RWPE2 (cell line): ENCODE measurements around the gene PRKCD.

Experiments
- ATAC-seq: fragments of 200-7000 bp; cut with Tn5 transposase; 3 replicates; pipeline ENCODE4 v1.9.1; 2021; ENCODE audit warnings: low read depth
- DNase-seq: peaks from one replicate; pipeline ENCODE4 v3.0.0-alpha.2; 2020; ENCODE audit warnings: low spot score
- H3K27ac ChIP-seq: fragments of 450-650 bp; 2 replicates; pipeline ENCODE4 v1.5.1; 2017; ENCODE audit warnings: mild to moderate bottlenecking; ENCODE audit not compliant: poor library complexity, severe bottlenecking
- H3K27me3 ChIP-seq: fragments of 250-450 bp; sonication (Bioruptor Pico); 2 replicates; pipeline ENCODE4 v1.5.1; 2021; ENCODE audit warnings: mild to moderate bottlenecking, moderate library complexity; ENCODE audit not compliant: insufficient read depth, poor library complexity, severe bottlenecking
- H3K36me3 ChIP-seq: fragments of 250-450 bp; sonication (Bioruptor Pico); 2 replicates; pipeline ENCODE4 v1.5.1; 2020; ENCODE audit warnings: low read depth, mild to moderate bottlenecking, moderate library complexity
- H3K4me1 ChIP-seq: fragments of 250-450 bp; sonication (Bioruptor Pico); 2 replicates; pipeline ENCODE4 v1.5.1; 2021; ENCODE audit warnings: mild to moderate bottlenecking, moderate library complexity; ENCODE audit not compliant: insufficient read depth, poor library complexity, severe bottlenecking
- H3K4me3 ChIP-seq: fragments of 250-450 bp; sonication (Bioruptor Pico); 2 replicates; pipeline ENCODE4 v1.5.1; 2021; ENCODE audit warnings: mild to moderate bottlenecking, moderate library complexity; ENCODE audit not compliant: severe bottlenecking
- H3K9me3 ChIP-seq: fragments of 250-450 bp; sonication (Bioruptor Pico); 2 replicates; pipeline ENCODE4 v1.5.1; 2021; ENCODE audit warnings: mild to moderate bottlenecking, moderate library complexity; ENCODE audit not compliant: severe bottlenecking
- CTCF ChIP-seq: fragments of 450-650 bp; IDR thresholded peaks from one replicate; pipeline ENCODE4 v1.5.1; 2017; ENCODE audit warnings: mild to moderate bottlenecking, moderate library complexity; ENCODE audit not compliant: poor library complexity, severe bottlenecking

PRKCD gene

GRCh38 chr3:53159156-53160060 lies 1.6 kb upstream of the PRKCD start:
- no peak overlapping the region for H3K27ac ChIP-seq
- H3K4me1 ChIP-seq, result peaks cover 31% of the 10 kb centered on the region
- ATAC-seq (no peak), DNase-seq (no peak)
- no peaks in the 10 kb centered on the region for H3K27me3 ChIP-seq
- no peak overlapping the region for H3K4me3 ChIP-seq
- H3K36me3 ChIP-seq, result no peaks in the 10 kb centered on the region
- no peak for TF ChIP-seq CTCF
- no peaks in the 10 kb centered on the region for H3K9me3 ChIP-seq

GRCh38 chr3:53160061-53160659 lies 849 bp upstream of the PRKCD start:
- no peaks in the 10 kb centered on the region for H3K27me3 ChIP-seq
- H3K9me3 ChIP-seq, result no peaks in the 10 kb centered on the region
- peak overlapping the region; percentile 31 for H3K27ac ChIP-seq
- H3K4me3 ChIP-seq, result peak overlapping the region; percentile 99
- TF ChIP-seq CTCF, result no peak
- no peak for ATAC-seq
- DNase-seq, result no peak
- peaks cover 23% of the 10 kb centered on the region for H3K4me1 ChIP-seq
- H3K36me3 ChIP-seq, result no peaks in the 10 kb centered on the region

GRCh38 chr3:53161450-53161819 lies 426 bp downstream of the PRKCD start:
- H3K4me3 ChIP-seq, result peak overlapping the region; percentile 99
- no peak for TF ChIP-seq CTCF
- peak overlapping the region; percentile 31 for H3K27ac ChIP-seq
- DNase-seq (no peak), ATAC-seq (no peak)
- H3K27me3 ChIP-seq, result no peaks in the 10 kb centered on the region
- H3K4me1 ChIP-seq, result peaks cover 12% of the 10 kb centered on the region
- no peaks in the 10 kb centered on the region for H3K36me3 ChIP-seq
- H3K9me3 ChIP-seq, result no peaks in the 10 kb centered on the region

GRCh38 chr3:53161820-53162671 lies 1.0 kb downstream of the PRKCD start:
- Histone ChIP-seq H3K27ac (peak overlapping the region; percentile 31), H3K27me3 (no peaks in the 10 kb centered on the region), H3K9me3 (no peaks in the 10 kb centered on the region), H3K4me1 (peaks cover 12% of the 10 kb centered on the region), H3K36me3 (no peaks in the 10 kb centered on the region), H3K4me3 (peak overlapping the region; percentile 99)
- TF ChIP-seq CTCF, result no peak
- DNase-seq (no peak), ATAC-seq (peak; percentile 8; the same call in 1 of the 3 replicates)
